Measurements from ENCODE around the gene VEGFD.

VEGFD gene

GRCh38 chrX:15384304-15384703, at the start of gene VEGFD:
VEGFD (minus strand) TSS chrX:15384413; CDS start chrX:15383946, 467 bp downstream.
- DNase-seq: no peak

GRCh38 chrX:15430584-15430983, 46.4 kb upstream of the VEGFD start:
- DNase-seq: no peak

- no peak for DNase-seq
Measured at GRCh38 chrX:15430076-15430475, 45.9 kb upstream of the VEGFD start.

- no peak for DNase-seq
Measured at GRCh38 chrX:15425024-15425423, 40.8 kb upstream of the VEGFD start.

- DNase-seq: no peak
Measured at GRCh38 chrX:15418707-15419181, 34.5 kb upstream of the VEGFD start.

GRCh38 chrX:15418041-15418706, 34.0 kb upstream of the VEGFD start:
- no peak for DNase-seq

GRCh38 chrX:15416133-15416993, 32.1 kb upstream of the VEGFD start:
- DNase-seq: no peak

- no peak for DNase-seq
Measured at GRCh38 chrX:15413101-15413500, 28.9 kb upstream of the VEGFD start.

GRCh38 chrX:15410947-15411346, 26.7 kb upstream of the VEGFD start:
- DNase-seq: no peak

GRCh38 chrX:15410430-15410829, 26.2 kb upstream of the VEGFD start:
- DNase-seq: no peak

- no peak for DNase-seq
Measured at GRCh38 chrX:15405846-15406245, 21.6 kb upstream of the VEGFD start.

- DNase-seq: no peak
Measured at GRCh38 chrX:15404401-15405096, 20.3 kb upstream of the VEGFD start.

GRCh38 chrX:15401378-15401777, 17.2 kb upstream of the VEGFD start:
- no peak for DNase-seq

- no peak for DNase-seq
Measured at GRCh38 chrX:15399962-15400391, 15.8 kb upstream of the VEGFD start.

- no peak for DNase-seq
Measured at GRCh38 chrX:15398874-15399273, 14.7 kb upstream of the VEGFD start.

- no peak for DNase-seq
Measured at GRCh38 chrX:15395789-15396188, 11.6 kb upstream of the VEGFD start.

- no peak for DNase-seq
Measured at GRCh38 chrX:15391850-15392249, 7.6 kb upstream of the VEGFD start.

- no peak for DNase-seq
Measured at GRCh38 chrX:15382813-15383212, 1.4 kb downstream of the VEGFD start.

- DNase-seq: no peak
Measured at GRCh38 chrX:15376956-15377355, 7.3 kb downstream of the VEGFD start.

GRCh38 chrX:15373976-15374375, 10.2 kb downstream of the VEGFD start:
- DNase-seq: no peak

GRCh38 chrX:15366506-15367352, 17.5 kb downstream of the VEGFD start:
- DNase-seq: no peak

- no peak for DNase-seq
Measured at GRCh38 chrX:15359701-15360100, 24.5 kb downstream of the VEGFD start.

GRCh38 chrX:15358533-15358932, 25.7 kb downstream of the VEGFD start:
- DNase-seq: no peak

Data from NCI-H1105 treated with DMSO at 0.1 percent for 48 hours (cell line).